GM21526 (cell line): Measurements from ENCODE around the gene SKA1.
"Not testable (repeated sequence)": the region's sequence is repeated elsewhere in the genome, so short reads cannot be mapped to it uniquely, and the experiment has no call there.

Experiments used
- ATAC-seq: cut with Tn5 transposase; IDR thresholded peaks from one replicate; pipeline ENCODE4 v1.9.1; 2021; ENCODE audit warnings: moderate library complexity; ENCODE audit not compliant: unreplicated experiment, low FRiP score

The SKA1 gene

DNA sequence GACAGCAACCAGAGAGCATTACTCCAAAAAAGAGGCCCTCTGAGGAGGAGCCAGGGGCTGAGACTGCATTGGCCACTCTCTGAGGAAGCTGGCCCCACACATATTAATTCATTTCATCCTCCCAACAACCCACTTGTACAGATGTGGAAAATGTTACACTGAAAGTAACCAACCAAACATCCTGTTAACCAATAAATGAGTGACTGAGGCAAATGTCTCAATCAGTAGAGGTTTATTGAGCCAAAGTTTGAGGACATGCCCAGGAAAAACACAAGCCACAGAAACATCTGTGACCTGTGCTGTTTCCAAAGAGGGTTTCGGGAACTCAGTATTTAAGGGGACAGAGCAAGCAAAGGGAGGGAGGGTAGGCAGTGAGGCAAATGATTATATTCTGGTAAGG, 53.0 kb downstream of the SKA1 start:
- no peak for ATAC-seq

GRCh38 chr18:50428531-50429206, 53.8 kb downstream of the SKA1 start:
- ATAC-seq, result no peak

DNA sequence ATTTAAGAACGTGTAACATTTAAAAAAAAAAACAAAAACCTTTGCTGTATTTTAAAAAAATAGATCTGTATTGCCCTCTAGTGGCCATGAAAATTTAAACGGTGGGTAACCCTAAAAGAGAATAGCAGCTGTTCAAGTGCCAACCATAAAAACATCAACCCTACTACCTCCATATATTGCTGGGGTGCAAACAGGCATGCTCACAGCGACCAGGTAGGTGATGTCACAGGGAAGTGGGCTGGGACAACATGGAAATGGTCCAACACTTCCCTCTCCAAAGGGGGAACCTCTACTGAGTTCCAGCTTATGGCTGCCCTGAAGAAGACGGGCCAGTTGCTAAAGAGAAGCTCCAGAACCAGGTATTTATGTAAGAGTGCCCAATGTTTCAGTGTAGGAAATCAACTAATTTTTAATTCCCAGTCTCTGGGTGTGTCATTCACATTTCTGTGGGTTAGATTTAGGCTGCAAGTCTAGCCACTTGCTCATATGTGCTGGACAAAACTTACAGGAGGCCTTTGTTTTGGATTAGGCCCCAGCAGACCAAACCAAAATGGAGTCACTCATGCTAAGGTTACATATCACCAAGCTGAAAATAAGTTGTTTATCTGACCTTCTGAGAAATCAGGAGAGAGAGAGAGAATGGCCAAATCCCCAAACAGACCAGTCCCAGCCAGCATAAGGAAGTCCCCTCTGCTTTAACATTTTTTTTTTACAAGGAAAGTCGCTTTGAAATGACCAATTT, 54.5 kb downstream of the SKA1 start:
- ATAC-seq, result no peak

DNA sequence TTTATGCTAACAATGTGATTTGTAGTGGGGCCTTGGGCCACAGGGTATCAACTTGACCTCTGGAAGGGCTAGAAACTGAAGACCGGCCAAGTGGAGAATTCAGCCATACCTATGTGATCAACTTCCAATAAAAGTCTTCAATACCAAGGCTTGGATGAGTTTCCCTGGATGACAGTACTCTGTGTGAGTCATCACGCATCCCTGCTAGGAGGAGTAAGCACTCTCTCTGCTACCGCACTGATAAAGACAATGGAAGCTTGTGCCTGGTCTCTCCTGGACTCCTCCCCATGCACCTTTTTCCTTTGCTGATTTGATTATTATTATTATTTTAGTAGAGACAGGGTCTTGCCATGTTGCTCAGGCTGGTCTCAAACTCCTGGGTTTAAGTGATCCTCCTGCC, 58.1 kb downstream of the SKA1 start:
- ATAC-seq, result no peak

DNA sequence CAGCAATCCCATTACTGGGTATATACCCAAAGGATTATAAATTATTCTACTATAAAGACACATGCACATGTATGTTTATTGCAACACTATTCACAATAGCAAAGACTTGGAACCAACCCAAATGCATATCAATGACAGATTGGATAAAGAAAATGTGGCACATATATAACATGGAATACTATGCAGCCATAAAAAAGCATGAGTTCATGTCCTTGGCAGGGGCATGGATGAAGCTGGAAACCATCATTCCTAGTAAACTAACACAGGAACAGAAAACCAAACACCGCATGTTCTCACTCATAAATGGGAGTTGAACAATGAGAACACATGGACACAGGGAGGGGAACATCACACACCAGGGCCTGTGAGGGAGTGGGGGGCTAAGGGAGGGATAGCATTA, 61.9 kb downstream of the SKA1 start:
- ATAC-seq, result not testable (repeated sequence)

DNA sequence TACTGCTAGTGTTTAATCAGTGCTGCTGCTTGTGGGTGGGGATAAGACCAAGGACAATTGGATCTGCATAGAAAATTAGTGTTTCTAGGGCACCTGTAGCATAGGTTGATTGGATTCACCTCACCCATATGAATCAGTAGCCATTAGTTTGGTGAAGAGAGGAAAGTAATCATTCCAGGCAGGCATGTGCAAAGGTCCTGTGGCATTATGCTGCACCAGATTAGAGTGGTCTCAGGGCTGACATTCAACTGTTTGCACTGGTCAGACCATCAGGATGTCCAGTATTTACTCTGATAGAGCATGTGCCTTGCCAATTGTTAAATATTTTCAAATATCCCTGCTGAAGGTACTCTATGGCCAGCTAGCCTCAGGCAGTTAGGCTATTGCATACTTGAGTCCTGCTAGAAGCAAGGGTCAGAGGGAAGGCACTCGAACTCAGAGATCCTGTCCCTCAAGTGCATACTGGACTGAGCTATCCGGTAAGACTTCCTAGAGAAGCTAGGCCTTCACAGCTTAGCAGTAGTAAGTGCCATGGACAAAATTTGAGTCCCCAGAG, 64.7 kb downstream of the SKA1 start:
- no peak for ATAC-seq

DNA sequence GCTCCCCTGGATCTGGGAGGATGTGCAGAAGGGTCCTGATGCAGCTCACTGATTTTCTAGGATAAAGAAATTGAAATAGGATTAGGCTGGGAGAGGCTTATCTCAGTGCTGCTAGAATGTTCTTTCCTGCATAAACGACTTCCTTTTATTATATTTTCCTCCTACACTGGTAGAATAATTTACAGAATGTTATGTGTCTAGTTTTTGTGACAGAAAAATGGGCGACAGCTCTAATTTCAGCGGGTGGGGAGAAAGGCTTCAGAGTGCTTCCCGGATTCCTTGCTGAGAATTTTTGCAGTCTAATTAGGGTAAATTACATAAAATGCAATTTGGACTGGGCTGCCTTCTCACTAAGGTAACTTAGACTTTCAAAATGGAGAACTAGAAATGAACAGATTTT, 66.2 kb downstream of the SKA1 start:
- no peak for ATAC-seq

DNA sequence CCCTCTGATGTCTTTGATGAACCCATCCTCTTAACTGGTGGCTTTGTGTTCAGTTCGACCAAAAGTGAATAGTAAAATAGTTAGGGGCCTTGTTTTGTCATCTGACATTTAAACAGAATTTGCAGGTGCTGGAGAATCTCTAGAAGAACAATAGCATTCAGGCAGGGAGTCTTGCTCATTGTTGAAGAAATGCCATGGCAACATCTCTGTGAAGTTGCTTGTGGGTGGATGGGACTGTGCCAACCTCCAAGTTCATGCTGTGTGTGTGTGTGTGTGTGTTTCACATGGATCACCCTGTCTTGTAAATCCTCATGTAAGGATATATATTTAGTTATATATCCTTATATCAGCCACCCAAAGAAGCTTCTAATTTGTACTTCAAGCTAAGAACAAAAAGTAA, 66.7 kb downstream of the SKA1 start:
- no peak for ATAC-seq
